K562 (cell line): ENCODE measurements around the gene PACRG.

Source experiments
- ATF6 ChIP-seq: sonication (generic); formaldehyde crosslinking; IDR thresholded peaks from 2 replicates; pipeline ENCODE4 v1.4.0; 2020; ENCODE audit warnings: mild to moderate bottlenecking, missing genetic modification reagents
- BRD9 ChIP-seq: fragments of 450-650 bp; IDR thresholded peaks from 2 replicates; pipeline ENCODE4 v1.6.1; 2018; ENCODE audit warnings: low read depth; ENCODE audit not compliant: partially characterized antibody
- CTCF ChIP-seq, 3 experiments: IDR thresholded peaks in 2 of 3; conservative IDR thresholded peaks in 1 of 3; 2 replicates each; pipeline ENCODE4 v1.5.1; 2011 to 2012; ENCODE audit warnings: low read length in 3 of 3, mild to moderate bottlenecking in 3 of 3, control low read depth in 2 of 3, improper control_type of control experiment in 1 of 3, inconsistent platforms in 1 of 3, low read depth in 1 of 3, mixed read lengths in 1 of 3, moderate library complexity in 1 of 3; ENCODE audit not compliant: insufficient read depth in 2 of 3
- PURB ChIP-seq: sonication (generic); formaldehyde crosslinking; IDR thresholded peaks from 2 replicates; pipeline ENCODE4 v1.9.0; 2021; ENCODE audit warnings: low read depth, mild to moderate bottlenecking, missing genetic modification reagents
- RBFOX2 ChIP-seq: fragments of 200-400 bp; formaldehyde crosslinking; IDR thresholded peaks from 2 replicates; pipeline ENCODE4 v1.6.1; 2017; ENCODE audit warnings: low read depth, mild to moderate bottlenecking, low read length, moderate library complexity
- SRSF3 ChIP-seq: fragments of 200-400 bp; formaldehyde crosslinking; IDR thresholded peaks from 2 replicates; pipeline ENCODE4 v1.6.1; 2016; ENCODE audit warnings: mild to moderate bottlenecking, low read length, moderate library complexity; ENCODE audit not compliant: insufficient read depth
- THRA ChIP-seq: fragments of 450-650 bp; IDR thresholded peaks from 2 replicates; pipeline ENCODE4 v1.6.1; 2017; ENCODE audit warnings: mild to moderate bottlenecking, moderate library complexity
- YY1 ChIP-seq, 3 experiments: IDR thresholded peaks; 2 replicates each; pipeline ENCODE4 v1.6.1; 2011; ENCODE audit warnings: low read length in 2 of 3, mild to moderate bottlenecking in 2 of 3, moderate library complexity in 2 of 3, borderline replicate concordance in 1 of 3, control low read depth in 1 of 3, low read depth in 1 of 3; ENCODE audit not compliant: insufficient read depth in 3 of 3, insufficient replicate concordance in 2 of 3, control insufficient read depth in 1 of 3, insufficient read length in 1 of 3; ENCODE audit errors: extremely low read depth in 1 of 3
- ZBTB33 ChIP-seq: sonication (generic); formaldehyde crosslinking; IDR thresholded peaks from 2 replicates; pipeline ENCODE4 v1.8.1; 2023; ENCODE audit warnings: mild to moderate bottlenecking, missing genetic modification reagents

GRCh38 chr6:162846723-162847122 is 118.9 kb downstream of the PACRG start:
- TF ChIP-seq ATF6 (no peak), CTCF (IDR thresholded peaks at IDR 0.05 in 2 of 3, conservative IDR thresholded peaks at IDR 0.05 in 1 of 3; ENCODE audit: insufficient read depth in 2 of 3, low read depth in 1 of 3, low read length in 3 of 3) (no peak), YY1 (IDR thresholded peaks at IDR 0.05; ENCODE audit: borderline replicate concordance in 1 of 3, control insufficient read depth in 1 of 3, extremely low read depth in 1 of 3, insufficient read depth in 3 of 3, insufficient read length in 1 of 3, insufficient replicate concordance in 2 of 3, low read depth in 1 of 3, low read length in 2 of 3) (no peak), SRSF3 (no peak), ZBTB33 (no peak), PURB (CRISPR knock-in tag) (no peak), RBFOX2 (no peak), THRA (no peak), BRD9 (no peak)
